ENCODE data around the gene PCDHA1.

DNA sequence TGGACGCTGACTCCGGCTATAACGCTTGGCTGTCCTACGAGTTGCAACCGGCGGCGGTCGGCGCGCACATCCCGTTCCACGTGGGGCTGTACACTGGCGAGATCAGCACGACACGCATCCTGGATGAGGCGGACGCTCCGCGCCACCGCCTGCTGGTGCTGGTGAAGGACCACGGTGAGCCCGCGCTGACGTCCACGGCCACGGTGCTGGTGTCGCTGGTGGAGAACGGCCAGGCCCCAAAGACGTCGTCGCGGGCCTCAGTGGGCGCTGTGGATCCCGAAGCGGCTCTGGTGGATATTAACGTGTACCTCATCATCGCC, 91.3 kb downstream of the PCDHA1 start:
- TF ChIP-seq, protein P1, sequence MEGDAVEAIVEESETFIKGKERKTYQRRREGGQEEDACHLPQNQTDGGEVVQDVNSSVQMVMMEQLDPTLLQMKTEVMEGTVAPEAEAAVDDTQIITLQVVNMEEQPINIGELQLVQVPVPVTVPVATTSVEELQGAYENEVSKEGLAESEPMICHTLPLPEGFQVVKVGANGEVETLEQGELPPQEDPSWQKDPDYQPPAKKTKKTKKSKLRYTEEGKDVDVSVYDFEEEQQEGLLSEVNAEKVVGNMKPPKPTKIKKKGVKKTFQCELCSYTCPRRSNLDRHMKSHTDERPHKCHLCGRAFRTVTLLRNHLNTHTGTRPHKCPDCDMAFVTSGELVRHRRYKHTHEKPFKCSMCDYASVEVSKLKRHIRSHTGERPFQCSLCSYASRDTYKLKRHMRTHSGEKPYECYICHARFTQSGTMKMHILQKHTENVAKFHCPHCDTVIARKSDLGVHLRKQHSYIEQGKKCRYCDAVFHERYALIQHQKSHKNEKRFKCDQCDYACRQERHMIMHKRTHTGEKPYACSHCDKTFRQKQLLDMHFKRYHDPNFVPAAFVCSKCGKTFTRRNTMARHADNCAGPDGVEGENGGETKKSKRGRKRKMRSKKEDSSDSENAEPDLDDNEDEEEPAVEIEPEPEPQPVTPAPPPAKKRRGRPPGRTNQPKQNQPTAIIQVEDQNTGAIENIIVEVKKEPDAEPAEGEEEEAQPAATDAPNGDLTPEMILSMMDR (optimal IDR thresholded peaks at IDR 0.05 in 1 of 3, IDR thresholded peaks at IDR 0.05 in 1 of 3, conservative IDR thresholded peaks at IDR 0.05 in 1 of 3; ENCODE audit: extremely low read depth in 1 of 3, insufficient read depth in 2 of 3, low read length in 3 of 3) = no peak
- no peak for TF ChIP-seq EZH2 (IDR thresholded peaks at IDR 0.05; ENCODE audit: low read length)
